BLaER1 (cell line): ENCODE measurements around the gene RBMS2.
A peak's percentile ranks its signal among the peaks of the same experiment; 100 is the strongest.

Experiments
- H3K27ac ChIP-seq: shearing (Covaris generic); formaldehyde crosslinking; 2 replicates; pipeline ENCODE4 v1.8.1; 2022
- H3K27me3 ChIP-seq: shearing (Covaris generic); formaldehyde crosslinking; 2 replicates; pipeline ENCODE4 v1.8.1; 2022
- H3K36me3 ChIP-seq: shearing (Covaris generic); formaldehyde crosslinking; 2 replicates; pipeline ENCODE4 v1.8.1; 2022
- H3K4me1 ChIP-seq: shearing (Covaris generic); formaldehyde crosslinking; 2 replicates; pipeline ENCODE4 v1.8.1; 2022
- H3K4me2 ChIP-seq: shearing (Covaris generic); formaldehyde crosslinking; 2 replicates; pipeline ENCODE4 v1.8.1; 2022
- H3K4me3 ChIP-seq: shearing (Covaris generic); formaldehyde crosslinking; 2 replicates; pipeline ENCODE4 v1.8.1; 2022
- H3K9ac ChIP-seq: shearing (Covaris generic); formaldehyde crosslinking; 2 replicates; pipeline ENCODE4 v1.8.1; 2022
- H3K9me3 ChIP-seq: shearing (Covaris generic); formaldehyde crosslinking; 2 replicates; pipeline ENCODE4 v1.8.1; 2022
- H4K20me1 ChIP-seq: shearing (Covaris generic); formaldehyde crosslinking; 2 replicates; pipeline ENCODE4 v1.8.1; 2022
- Cebpa-rat ChIP-seq: shearing (Covaris generic); IDR thresholded peaks from 2 replicates; pipeline ENCODE4 v1.8.1; 2022

The RBMS2 gene

GRCh38 chr12:56578983-56579546 is 57.4 kb downstream of the RBMS2 start:
- Histone ChIP-seq H3K36me3 (peaks cover 5% of the 10 kb centered on the region; the same call in 1 of the 2 replicates), H3K27me3 (no peaks in the 10 kb centered on the region), H3K4me2 (no peak overlapping the region), H3K9ac (no peak overlapping the region), H3K9me3 (no peaks in the 10 kb centered on the region), H3K4me1 (peaks cover 18% of the 10 kb centered on the region), H3K27ac (no peak overlapping the region), H4K20me1 (no peaks in the 10 kb centered on the region), H3K4me3 (no peak overlapping the region)
- no peak for TF ChIP-seq Cebpa-rat

- H3K36me3 ChIP-seq, result peaks cover 5% of the 10 kb centered on the region; the same call in 1 of the 2 replicates
- H3K4me2 ChIP-seq, result peak overlapping the region; percentile 55
Observed at GRCh38 chr12:56581418-56582145, 60.0 kb downstream of the RBMS2 start.

GRCh38 chr12:56585098-56585497 is 63.5 kb downstream of the RBMS2 start:
- H3K4me3 ChIP-seq, result no peak overlapping the region
- H4K20me1 ChIP-seq, result no peaks in the 10 kb centered on the region
- no peak overlapping the region for H3K9ac ChIP-seq
- no peak overlapping the region for H3K27ac ChIP-seq
- no peak overlapping the region for H3K4me2 ChIP-seq
- H3K4me1 ChIP-seq, result peaks cover 20% of the 10 kb centered on the region
- H3K27me3 ChIP-seq, result no peaks in the 10 kb centered on the region
- H3K9me3 ChIP-seq, result no peaks in the 10 kb centered on the region
- H3K36me3 ChIP-seq, result peaks cover 28% of the 10 kb centered on the region
- TF ChIP-seq Cebpa-rat, result no peak

More at GRCh38 chr12:56581418-56582145, 60.0 kb downstream of the RBMS2 start:
- H3K4me3 ChIP-seq, result no peak overlapping the region
- H3K27me3 ChIP-seq, result no peaks in the 10 kb centered on the region
- H3K9me3 ChIP-seq, result no peaks in the 10 kb centered on the region
- no peak overlapping the region for H3K9ac ChIP-seq
- no peak overlapping the region for H3K27ac ChIP-seq
- no peaks in the 10 kb centered on the region for H4K20me1 ChIP-seq
- no peak for TF ChIP-seq Cebpa-rat
- peaks cover 20% of the 10 kb centered on the region for H3K4me1 ChIP-seq

GRCh38 chr12:56589783-56590182 is 68.2 kb downstream of the RBMS2 start:
- H3K4me1 ChIP-seq, result peaks cover 12% of the 10 kb centered on the region; the same call in 1 of the 2 replicates
- peaks cover 39% of the 10 kb centered on the region for H3K36me3 ChIP-seq
- no peak overlapping the region for H3K4me3 ChIP-seq
- no peaks in the 10 kb centered on the region for H3K9me3 ChIP-seq
- no peak overlapping the region for H3K4me2 ChIP-seq
- H3K9ac ChIP-seq, result no peak overlapping the region; the same call in 1 of the 2 replicates
- no peak for TF ChIP-seq Cebpa-rat
- no peaks in the 10 kb centered on the region for H3K27me3 ChIP-seq
- H3K27ac ChIP-seq, result no peak overlapping the region
- peaks cover 11% of the 10 kb centered on the region for H4K20me1 ChIP-seq

- peaks cover 45% of the 10 kb centered on the region for H3K36me3 ChIP-seq
- no peak overlapping the region for H3K9ac ChIP-seq
- H3K4me1 ChIP-seq, result peaks cover 13% of the 10 kb centered on the region; the same call in 1 of the 2 replicates
- no peaks in the 10 kb centered on the region for H3K9me3 ChIP-seq
- peaks cover 16% of the 10 kb centered on the region for H4K20me1 ChIP-seq
- H3K4me2 ChIP-seq, result no peak overlapping the region
- no peaks in the 10 kb centered on the region for H3K27me3 ChIP-seq
- no peak overlapping the region for H3K27ac ChIP-seq
- TF ChIP-seq Cebpa-rat, result no peak
- H3K4me3 ChIP-seq, result no peak overlapping the region
Observed at GRCh38 chr12:56590237-56590830, 68.7 kb downstream of the RBMS2 start.

GRCh38 chr12:56591126-56591525 is 69.5 kb downstream of the RBMS2 start:
- peaks cover 50% of the 10 kb centered on the region for H3K36me3 ChIP-seq
- H3K4me3 ChIP-seq, result no peak overlapping the region
- H3K4me2 ChIP-seq, result no peak overlapping the region
- H3K27me3 ChIP-seq, result no peaks in the 10 kb centered on the region
- no peak overlapping the region for H3K27ac ChIP-seq
- TF ChIP-seq Cebpa-rat, result no peak
- peaks cover 13% of the 10 kb centered on the region; the same call in 1 of the 2 replicates for H3K4me1 ChIP-seq
- peaks cover 21% of the 10 kb centered on the region for H4K20me1 ChIP-seq
- H3K9ac ChIP-seq, result no peak overlapping the region
- no peaks in the 10 kb centered on the region for H3K9me3 ChIP-seq

GRCh38 chr12:56591961-56592360 is 70.3 kb downstream of the RBMS2 start:
- H3K36me3 ChIP-seq, result peaks cover 58% of the 10 kb centered on the region
- H3K4me1 ChIP-seq, result peaks cover 13% of the 10 kb centered on the region; the same call in 1 of the 2 replicates
- H3K4me3 ChIP-seq, result no peak overlapping the region
- H3K27me3 ChIP-seq, result no peaks in the 10 kb centered on the region
- H3K9me3 ChIP-seq, result no peaks in the 10 kb centered on the region
- 0 out of 2 replicates have a peak overlapping the region, but pooled peaks have one; percentile 19 for H3K9ac ChIP-seq
- H3K27ac ChIP-seq, result no peak overlapping the region
- no peak for TF ChIP-seq Cebpa-rat
- peaks cover 29% of the 10 kb centered on the region for H4K20me1 ChIP-seq
- H3K4me2 ChIP-seq, result no peak overlapping the region

GRCh38 chr12:56593909-56594621 is 72.4 kb downstream of the RBMS2 start:
- Histone ChIP-seq H3K4me1 (peaks cover 13% of the 10 kb centered on the region; the same call in 1 of the 2 replicates), H3K4me3 (no peak overlapping the region), H4K20me1 (peaks cover 46% of the 10 kb centered on the region), H3K27ac (no peak overlapping the region), H3K27me3 (no peaks in the 10 kb centered on the region), H3K4me2 (no peak overlapping the region), H3K9ac (no peak overlapping the region), H3K9me3 (no peaks in the 10 kb centered on the region), H3K36me3 (peaks cover 59% of the 10 kb centered on the region)
- no peak for TF ChIP-seq Cebpa-rat

- no peak for TF ChIP-seq Cebpa-rat
- peaks cover 70% of the 10 kb centered on the region for H4K20me1 ChIP-seq
- peaks cover 83% of the 10 kb centered on the region for H3K36me3 ChIP-seq
- H3K27ac ChIP-seq, result no peak overlapping the region
- no peak overlapping the region for H3K4me2 ChIP-seq
- H3K9ac ChIP-seq, result no peak overlapping the region
- H3K27me3 ChIP-seq, result no peaks in the 10 kb centered on the region
- H3K4me1 ChIP-seq, result peaks cover 13% of the 10 kb centered on the region; the same call in 1 of the 2 replicates
- no peaks in the 10 kb centered on the region for H3K9me3 ChIP-seq
- no peak overlapping the region for H3K4me3 ChIP-seq
Observed at GRCh38 chr12:56596815-56597214, 75.2 kb downstream of the RBMS2 start.
